Transverse colon (tissue), 3 donors: ENCODE data around the gene BHMT2.

Experiments
- EP300 ChIP-seq: sonication (generic); formaldehyde crosslinking; IDR thresholded peaks from one replicate; pipeline ENCODE4 v1.6.1; 2017; ENCODE audit warnings: antibody characterized with exemption, low read depth
- TF ChIP-seq, protein P1 (sequence below), 5 experiments: fragments of 200-600 bp in 3 of 5; fragments of 450-650 bp in 2 of 5; sonication (generic) in 3 of 5; IDR thresholded peaks; 1 replicate in 2 of 5; 2 replicates in 3 of 5; pipeline ENCODE4 v1.5.1; 2016 to 2017; ENCODE audit warnings: antibody characterized with exemption in 5 of 5, inconsistent platforms in 3 of 5, mild to moderate bottlenecking in 2 of 5, moderate library complexity in 1 of 5

GRCh38 chr5:79119486-79119885 is 49.9 kb downstream of the BHMT2 start:
- TF ChIP-seq, protein P1, sequence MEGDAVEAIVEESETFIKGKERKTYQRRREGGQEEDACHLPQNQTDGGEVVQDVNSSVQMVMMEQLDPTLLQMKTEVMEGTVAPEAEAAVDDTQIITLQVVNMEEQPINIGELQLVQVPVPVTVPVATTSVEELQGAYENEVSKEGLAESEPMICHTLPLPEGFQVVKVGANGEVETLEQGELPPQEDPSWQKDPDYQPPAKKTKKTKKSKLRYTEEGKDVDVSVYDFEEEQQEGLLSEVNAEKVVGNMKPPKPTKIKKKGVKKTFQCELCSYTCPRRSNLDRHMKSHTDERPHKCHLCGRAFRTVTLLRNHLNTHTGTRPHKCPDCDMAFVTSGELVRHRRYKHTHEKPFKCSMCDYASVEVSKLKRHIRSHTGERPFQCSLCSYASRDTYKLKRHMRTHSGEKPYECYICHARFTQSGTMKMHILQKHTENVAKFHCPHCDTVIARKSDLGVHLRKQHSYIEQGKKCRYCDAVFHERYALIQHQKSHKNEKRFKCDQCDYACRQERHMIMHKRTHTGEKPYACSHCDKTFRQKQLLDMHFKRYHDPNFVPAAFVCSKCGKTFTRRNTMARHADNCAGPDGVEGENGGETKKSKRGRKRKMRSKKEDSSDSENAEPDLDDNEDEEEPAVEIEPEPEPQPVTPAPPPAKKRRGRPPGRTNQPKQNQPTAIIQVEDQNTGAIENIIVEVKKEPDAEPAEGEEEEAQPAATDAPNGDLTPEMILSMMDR (IDR thresholded peaks at IDR 0.05): no peak
- TF ChIP-seq EP300: no peak
